ENCODE data around the gene SLC26A5.

DNA sequence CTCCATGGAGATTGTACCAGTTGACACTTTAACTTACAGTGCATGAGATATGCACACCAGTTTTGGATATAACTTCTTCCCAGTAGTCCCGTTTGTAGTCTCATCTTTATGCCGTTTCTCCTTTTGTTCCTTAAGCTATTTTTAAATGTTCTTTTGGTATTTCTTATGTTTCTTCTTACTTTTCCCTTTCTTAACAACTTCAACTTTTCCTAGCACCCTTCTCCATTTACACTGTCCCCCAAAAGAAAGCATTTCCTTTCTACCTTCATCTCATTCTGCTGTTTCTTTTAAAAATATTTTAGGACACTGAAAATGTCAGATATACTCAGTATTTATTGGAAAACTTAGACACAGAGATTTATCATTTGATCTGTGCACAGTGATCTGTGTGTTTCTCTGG lies 97.0 kb downstream of the SLC26A5 start:
- TF ChIP-seq POLR2AphosphoS5 (IDR thresholded peaks at IDR 0.05; ENCODE audit: low read depth, low read length) (no peak), POLR2A (IDR thresholded peaks at IDR 0.05; ENCODE audit: low read depth, low read length) (no peak), TAF1 (IDR thresholded peaks at IDR 0.05; ENCODE audit: low read depth, low read length) (no peak), SPI1 (IDR thresholded peaks at IDR 0.05; ENCODE audit: low read depth, low read length) (no peak), POU2F2 (IDR thresholded peaks at IDR 0.05; ENCODE audit: low read depth, low read length) (no peak)
